ENCODE results near the gene SVOP.
A peak's percentile ranks its signal among the peaks of the same experiment; 100 is the strongest.
"Not testable (repeated sequence)": the region's sequence is repeated elsewhere in the genome, so short reads cannot be mapped to it uniquely, and the experiment has no call there.

SVOP gene

DNA sequence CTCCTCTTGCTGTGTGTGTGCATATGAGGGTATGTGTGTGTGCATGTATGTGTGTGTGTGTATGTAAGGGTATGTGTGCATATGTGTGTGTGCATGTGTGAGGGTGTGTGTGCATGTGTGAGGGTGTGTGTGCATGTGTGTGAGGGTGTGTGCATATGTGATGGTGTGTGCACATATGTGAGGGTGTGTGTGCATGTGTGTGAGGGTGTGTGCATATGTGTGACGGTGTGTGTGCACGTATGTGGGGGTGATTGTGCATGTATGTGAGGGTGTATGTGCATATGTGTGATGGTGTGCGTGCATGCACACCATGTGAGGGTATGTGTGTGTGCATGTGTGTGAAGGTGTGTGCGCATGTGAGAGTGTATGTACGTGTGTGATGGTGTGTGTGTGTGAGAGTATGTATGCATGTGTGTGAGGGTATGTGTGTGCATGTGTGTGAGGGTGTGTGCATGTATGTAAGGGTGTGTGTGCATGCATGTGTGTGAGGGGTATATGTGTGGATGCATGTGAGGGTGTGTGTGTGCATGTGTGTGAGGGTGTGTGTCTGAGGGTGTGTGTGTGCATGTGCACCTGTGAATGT, 125.6 kb downstream of the SVOP start:
- no peak for DNase-seq (ENCODE audit: low read depth, low spot score)

DNA sequence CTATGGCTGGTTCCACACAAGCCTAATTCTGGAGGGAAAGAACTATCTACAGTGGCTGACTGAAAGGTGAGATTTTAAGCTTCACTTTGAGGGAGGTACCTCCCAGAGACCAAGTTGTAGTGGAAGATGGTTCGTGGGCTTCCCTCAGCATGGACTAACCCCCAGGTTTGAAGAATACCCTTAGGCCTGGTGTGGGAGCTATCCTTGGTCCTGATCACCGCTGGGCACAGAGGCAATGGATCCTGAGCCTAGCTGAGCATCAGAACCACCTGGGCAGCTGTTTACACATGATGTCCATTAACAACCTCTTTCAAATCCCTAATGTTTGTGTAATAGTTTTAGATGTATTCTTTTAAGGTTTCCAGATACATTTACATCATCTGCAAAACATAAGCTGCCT, 130.7 kb downstream of the SVOP start:
- no peak for DNase-seq (ENCODE audit: low read depth, low spot score)

DNA sequence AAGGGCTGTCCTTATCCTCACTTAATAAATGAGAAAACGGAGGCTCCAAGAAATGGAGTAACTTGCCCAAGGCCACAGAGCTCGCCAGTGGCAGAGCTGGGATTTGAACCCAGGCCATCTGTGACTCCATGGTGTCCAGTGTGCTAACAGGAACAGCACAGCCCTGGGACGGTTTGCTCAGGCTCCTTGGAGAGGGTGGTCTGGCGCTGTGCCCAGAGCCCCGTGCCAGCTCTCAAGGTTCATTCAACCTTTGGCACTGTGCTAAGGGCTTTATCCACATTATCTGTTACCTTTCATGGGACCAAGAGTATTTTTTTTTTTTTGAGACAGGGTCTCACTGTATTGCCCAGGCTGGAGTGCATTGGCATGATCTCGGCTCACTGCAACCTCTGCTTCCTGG, 132.8 kb downstream of the SVOP start:
- no peak for DNase-seq (ENCODE audit: low read depth, low spot score)

DNA sequence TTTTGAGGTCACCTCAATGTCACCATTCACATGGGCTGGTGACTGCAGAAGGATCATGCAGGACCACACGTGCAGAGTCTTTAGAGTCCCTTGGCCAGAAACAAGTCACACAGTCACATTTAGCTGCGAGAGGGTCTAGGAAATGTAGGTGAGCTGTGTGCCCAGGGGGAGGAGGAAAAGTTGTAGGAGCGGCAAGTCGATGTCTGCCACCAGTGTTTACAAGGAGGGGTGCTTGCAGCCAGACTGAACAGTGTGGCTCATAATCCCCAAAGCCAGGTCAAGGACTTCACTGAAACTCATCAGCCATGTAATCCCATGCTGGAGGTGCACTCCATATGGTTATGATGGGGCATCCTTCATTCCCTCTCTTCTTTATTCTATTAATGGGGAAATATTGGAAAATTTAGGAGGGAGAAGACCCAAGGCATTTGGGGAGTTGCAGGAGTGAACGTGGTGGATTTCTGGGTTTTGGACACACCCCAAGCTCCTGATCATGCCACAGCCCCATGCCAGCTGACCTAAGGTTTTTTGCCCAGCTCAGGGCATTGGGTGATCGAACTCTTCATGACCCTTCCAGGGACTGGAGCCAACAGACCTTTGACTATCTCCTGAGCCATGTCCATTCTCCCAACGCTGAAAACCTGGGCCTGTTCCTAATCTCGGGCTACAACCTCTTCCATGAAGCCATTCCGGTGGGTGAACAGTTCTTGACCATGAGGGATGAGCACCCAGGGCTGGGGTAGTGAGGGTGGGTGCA, 133.8 kb downstream of the SVOP start:
- no peak for DNase-seq (ENCODE audit: low read depth, low spot score)

DNA sequence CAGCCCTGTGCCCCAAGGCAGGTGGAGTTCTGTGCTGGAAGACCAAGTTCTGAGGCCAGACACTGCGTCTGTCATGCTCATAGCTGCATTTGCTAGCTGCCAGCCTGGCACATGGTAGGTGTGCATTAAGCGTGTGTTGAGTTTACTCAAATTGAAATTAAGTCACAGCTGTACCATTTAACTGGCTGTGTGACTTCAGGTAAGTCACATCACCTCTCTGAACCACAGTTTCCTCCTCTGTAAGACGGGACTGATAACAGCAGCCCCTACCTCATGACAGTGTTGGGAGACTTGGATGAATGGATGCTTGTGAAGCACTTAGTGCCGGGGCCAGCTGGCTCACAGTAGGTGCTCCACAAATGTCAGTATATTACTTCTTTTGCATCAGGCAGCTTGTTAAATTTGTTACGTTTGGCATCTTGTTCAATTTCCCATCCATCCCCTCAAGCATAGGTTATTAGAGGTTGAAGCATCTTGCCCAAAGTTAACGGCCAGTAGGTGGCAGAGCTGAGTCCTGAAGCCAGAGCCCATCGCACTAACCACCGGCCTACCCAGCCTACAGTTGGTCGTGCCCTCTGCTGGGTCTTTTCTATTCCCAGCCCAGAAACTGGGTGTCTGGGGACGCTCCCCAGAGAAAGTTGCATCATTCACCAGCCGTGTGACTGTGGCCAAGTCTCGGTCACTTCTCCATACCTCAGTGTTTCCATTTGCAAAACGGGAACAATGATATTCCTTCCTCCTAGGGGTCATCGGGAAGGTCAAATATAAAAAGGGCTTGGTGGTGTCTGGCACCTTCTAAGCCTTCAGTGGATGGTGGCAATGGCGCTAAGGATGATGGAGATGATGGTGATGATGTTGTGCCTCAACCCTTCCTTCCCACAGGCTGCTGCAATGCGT, 136.5 kb downstream of the SVOP start:
- DNase-seq (ENCODE audit: low read depth, low spot score), result peak; percentile 26

DNA sequence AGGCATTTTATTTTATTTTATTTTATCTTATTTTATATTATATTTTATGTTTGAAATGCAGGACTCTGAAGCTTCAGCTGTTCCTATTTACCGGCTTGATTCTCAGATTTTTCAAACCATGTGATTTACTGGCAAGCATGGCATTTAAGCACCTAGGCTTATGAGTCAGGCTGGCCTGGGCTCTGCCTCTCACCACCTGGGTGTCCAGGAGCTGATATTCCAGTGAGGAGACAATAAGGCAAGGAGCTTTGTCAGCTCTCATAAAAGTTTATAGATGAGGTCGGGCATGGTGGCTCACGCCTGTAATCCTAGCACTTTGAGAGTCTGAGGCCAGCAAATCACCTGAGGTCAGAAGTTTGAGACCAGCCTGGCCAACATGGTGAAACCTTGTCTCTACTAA, 138.9 kb downstream of the SVOP start:
- DNase-seq (ENCODE audit: low read depth, low spot score), result no peak

DNA sequence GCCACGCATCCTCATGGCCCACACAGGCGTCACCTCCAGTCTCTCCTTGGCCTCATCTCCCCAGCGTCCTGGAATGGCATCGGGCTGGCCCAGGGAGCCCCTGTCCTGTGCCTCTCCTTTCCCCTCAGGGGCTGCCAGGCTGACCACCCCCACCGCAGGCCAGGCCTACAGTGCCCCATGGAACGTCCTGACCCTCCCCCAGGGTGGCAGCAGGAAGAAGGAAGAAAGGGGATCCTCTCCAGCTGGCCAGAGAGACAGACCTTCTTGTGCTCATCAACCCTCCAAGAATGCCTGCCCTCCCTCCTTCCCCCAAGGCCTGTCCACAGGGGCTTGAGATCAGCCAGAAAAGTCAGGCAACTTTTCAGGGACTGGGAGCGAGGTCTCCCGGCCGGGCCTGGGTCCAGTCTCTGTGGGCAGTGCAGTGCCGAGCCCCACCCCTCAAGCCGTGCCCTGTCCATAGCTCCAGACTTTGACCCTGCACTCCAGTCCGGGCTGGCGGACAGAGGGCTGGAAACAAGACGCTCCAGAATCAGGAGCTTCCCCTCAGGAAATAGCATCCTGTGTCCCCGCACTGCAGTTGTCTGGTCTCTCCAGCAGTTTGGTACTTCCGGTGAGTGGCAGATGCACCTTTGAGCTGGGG, 141.1 kb downstream of the SVOP start, which contains the start of gene DAO:
Gene DAO, plus strand, starts transcription at position 478 of the 640 bp plus-strand sequence. CDS start 4,915 bp downstream, outside the sequence.
- DNase-seq (ENCODE audit: low read depth, low spot score), result no peak

DNA sequence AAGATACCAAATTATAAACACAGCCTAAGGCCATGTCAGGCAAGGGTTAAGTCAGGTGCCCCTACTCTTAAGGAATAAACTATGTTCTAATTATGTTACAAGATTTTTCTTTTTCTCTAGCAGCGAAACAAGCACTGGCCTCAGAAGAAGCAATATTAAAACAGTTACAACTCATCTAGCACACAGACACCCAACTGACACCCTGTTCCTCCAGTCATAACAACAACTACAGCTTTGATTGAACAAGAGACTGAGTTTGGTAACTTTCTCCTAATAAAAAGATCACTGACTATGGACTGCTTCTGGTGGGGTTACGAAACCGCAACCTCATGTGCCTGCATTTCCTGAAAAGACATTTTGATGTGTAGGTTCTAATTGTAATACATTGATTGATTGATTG, 144.3 kb downstream of the SVOP start:
- DNase-seq (ENCODE audit: low read depth, low spot score), result no peak

DNA sequence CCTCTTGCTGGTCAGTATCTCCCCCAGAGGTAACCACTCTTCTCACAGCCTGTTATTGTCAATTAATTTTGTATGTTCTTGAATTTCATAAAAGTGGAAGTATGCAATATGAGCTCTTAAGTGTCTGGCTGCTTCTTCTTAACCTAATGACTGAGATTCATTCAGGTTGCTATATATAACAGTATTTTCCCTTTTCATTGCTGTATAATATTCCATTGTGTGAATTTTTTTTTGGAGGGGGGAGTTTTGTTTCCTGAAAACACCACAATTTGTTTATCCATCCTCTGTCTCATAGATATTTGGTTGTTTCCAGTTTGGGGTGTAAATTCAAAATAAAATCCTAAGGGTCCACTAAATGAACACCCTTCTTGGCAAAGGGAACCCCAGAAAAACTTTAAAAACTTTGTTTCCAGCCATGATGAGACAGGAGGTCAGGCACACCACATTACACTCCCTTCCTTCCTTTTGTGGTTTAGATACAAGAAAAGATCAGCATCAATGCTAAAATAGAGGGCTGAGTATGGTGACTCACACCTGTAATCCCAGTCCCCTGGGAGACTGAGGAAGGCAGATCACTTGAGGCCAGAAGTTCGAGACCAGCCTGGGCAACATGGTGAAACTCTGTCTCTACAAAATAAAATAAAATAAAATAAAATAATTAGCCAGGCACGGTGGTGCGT, 145.0 kb downstream of the SVOP start:
- DNase-seq (ENCODE audit: low read depth, low spot score), result no peak

DNA sequence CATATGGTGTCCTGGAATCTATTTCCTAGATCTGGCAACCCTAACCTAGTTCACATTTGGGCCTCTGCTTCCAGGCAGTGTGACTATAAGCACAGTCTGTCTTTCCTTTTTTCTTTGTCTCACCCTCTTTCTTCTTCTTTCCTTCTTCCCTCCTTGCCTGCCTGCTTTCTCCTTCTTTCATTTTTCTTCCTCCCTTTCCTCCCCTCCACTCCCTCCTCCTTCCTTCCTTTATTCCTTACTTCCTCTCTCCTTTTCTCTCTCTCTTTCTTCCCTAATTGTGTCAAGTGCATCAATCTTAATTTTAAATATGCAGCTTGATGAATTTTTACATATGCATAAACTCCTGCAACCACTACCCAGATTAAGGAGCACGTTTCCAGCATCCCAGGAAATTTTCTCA, 145.6 kb downstream of the SVOP start:
- DNase-seq (ENCODE audit: low read depth, low spot score), result no peak

DNA sequence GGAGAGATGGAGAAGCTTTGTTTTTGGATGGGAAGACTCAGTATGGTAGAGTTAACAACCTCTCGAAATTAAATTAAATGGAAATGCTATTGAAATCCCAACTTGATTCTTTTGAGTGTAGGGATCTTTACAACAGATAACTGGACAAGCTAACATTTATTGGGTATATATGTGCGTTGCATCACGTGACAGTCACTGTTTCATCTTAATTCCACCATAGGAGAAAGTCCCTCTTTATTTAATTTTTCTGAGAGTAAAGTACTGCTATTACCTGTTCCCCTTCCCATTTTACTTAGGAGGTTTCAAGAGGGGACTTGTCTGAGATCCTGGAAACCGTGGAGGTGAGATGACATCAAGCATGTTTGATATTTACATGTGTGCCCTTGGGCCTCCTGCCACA, 152.1 kb downstream of the SVOP start:
- DNase-seq (ENCODE audit: low read depth, low spot score), result no peak

DNA sequence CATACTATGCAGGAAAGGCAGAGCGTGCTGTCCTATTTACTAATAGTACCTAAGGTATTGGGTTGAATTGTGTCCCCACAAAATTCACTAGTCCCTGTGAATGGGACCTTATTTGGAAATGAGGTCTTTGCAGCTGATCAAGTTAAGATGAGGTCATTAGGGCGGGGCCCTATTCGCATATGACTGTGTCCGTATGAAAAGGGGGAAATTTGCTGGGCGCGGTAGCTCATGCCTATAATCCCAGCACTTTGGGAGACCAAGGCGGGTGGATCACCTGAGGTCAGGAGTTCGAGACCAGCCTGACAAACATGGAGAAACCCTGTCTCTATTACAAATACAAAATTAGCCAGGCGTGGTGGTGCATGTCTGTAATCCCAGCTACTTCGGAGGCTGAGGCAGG, 154.8 kb downstream of the SVOP start:
- DNase-seq (ENCODE audit: low read depth, low spot score), result not testable (repeated sequence)

DNA sequence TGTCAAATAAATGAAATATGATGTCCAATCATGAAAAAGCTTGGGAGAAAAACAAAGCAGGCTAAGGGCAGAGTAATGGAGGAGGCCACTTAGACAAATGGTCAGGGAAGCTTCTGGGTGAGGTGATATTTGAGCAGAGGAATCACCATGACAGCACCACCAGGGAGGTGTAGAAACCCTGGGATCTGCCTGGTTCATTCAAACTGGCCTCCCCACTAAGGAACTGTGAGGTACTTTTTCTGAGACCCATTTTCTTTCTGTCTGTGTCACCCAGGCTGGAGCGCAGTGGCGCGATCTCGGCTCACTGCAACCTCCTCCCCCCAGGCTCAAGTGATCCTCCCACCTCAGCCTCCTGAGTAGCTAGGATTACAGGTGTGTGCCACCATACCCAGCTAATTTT, 155.7 kb downstream of the SVOP start:
- no peak for DNase-seq (ENCODE audit: low read depth, low spot score)

DNA sequence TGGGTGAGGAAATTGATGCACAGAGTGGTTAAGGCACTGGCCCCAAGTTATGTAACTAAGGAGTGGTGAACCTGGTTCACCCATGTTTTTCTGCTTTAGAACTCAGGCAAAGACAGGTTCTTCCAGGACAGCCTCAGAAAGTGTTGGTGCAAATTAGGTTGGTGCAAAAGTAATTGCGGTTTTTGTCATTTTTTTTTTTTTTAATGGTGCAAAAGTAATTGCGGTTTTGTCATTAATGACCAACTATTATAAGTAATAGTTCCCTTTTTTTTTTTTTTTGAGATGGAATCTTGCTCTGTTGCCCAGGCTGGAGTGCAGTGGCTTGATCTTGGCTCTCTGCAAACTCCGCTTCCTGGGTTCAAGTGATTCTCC, 158.3 kb downstream of the SVOP start:
- DNase-seq (ENCODE audit: low read depth, low spot score), result no peak

DNA sequence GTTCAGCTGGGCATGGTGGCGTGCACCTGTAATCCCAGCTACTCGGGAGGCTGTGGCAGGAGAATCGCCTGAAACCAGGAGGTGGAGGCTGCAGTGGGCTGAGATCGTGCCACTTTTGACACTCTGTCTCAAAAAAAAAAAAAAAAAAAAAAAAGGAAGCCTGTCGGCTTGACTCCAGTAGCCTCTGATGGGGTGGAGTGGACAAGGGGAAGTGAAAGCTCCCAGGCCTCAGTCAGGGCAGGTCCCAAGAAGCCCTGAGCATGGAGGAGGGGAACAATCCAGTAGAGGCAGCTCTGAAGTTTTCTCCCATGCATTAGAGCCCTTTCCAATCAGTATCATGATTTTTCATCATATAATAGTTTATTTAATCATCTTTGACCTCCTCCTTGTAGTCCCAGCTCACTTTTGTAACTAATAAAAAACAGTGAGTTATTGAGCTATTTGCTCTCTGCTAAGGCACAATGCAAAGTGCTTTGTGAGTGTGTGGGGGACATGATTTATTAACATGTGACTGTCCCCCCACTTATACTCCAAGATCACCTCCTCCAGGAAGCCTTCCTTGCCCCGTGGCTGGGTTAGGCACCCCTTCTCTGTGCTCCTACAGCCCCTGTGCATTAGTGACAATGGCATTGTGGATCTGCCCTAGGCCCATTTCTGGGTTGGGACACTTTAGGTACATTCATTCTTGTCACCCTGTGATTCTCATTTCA, 158.8 kb downstream of the SVOP start:
- no peak for DNase-seq (ENCODE audit: low read depth, low spot score)

DNA sequence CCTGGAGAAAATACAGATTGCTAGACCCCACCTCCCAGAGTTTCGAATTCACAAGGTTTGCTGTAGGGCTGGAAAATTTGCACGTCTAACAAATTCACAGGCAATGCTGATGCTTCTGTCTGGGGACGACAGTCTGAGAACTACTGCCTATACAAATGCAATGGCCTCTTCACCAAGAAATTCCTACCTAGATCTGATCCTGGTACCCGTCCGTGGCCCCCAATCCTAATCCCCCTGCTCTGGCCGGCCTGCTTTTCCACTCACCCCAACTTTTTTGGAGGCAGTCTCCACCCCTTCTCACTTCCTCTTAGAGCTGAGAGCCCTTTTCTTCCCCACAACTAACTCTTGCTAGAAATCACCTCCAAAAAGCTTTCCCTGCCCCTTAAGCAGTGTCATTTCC, 160.4 kb downstream of the SVOP start:
- DNase-seq (ENCODE audit: low read depth, low spot score), result no peak

DNA sequence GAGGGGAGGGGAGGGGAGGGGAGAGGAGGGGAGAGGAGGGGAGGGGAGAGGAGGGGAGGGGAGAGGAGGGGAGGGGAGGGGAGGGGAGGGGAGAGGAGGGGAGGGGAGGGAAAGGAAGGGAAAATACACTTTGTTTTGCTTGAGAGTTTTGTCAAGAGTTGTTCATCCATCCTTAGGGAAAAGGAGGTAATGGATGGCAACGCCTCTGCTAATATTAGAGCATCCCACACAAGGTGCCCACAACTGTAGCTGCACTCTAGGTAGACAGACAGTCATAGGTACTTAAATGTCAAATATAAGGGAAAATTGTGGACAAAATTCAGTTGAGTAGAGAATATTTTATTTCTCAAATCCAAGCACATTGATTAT, 161.0 kb downstream of the SVOP start:
- DNase-seq (ENCODE audit: low read depth, low spot score), result no peak

DNA sequence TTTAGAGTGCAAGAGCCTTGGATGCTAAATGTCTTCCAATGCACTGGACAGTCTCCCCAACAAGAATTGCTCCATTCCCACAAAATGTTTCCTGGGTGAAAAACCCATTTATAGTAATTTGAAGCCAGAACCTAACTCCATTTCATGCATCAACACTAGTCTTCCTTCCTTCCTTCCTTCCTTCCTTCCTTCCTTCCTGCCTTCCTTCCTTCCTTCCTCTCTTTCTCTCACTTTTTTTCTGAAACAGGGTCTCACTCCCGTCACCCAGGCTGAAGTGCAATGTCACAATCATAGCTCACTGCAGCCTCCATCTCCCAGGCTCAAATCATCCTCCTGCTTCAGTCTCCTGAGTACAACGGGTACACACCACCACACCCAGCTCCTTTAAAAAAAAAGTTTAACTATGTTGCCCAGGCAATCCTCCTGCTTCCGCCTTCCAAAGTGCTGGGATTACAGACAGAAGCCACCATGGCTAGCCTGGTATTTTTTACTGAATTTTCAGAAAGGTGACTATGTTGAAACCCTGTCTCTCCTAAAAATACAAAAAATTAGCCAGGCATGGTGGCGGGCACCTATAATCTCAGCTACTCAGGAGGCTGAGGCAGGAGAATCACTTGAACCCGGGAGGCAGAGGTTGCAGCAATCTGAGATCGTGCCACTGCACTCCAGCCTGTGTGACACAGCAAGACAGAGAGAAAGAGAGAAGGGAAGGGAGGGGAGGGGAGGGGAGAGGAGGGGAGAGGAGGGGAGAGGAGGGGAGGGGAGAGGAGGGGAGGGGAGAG, 161.5 kb downstream of the SVOP start:
- not testable (repeated sequence) for DNase-seq (ENCODE audit: low read depth, low spot score)

DNA sequence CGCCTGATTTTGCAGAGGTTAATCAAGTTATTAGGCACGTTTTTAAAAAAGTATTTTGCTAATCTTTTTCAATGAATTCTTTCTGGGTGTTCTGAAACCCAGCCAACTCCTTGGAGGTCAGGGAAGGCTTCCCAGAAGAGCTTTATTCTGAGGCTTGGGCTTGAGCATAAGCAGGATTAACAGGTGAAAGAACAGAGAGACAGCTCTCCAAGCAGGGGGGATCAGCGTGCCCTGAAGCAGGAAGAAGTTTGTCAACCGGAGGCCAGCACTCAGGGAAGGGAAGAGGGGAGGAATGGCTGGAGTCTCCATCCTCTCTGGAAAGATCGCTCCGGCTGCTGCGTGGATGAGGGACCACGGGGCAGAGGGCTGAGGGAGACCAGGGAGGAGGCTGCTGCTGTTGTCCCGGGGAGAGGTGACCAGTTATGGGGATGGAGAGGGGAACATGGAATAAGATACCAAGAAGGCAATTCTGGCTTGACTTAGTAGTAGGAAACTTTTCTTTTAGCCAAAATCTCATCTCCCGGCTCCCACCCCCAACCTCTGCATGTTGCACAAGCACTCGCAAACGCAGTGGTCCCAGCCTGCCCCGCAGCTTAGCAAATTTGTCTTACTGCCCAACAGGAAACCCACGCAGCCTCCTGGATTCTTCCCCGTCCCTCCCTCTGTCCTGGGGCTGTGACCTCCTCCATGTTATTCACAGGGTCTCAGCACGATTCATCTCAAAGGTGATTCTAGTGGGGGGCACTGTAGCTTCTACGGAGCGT, 162.4 kb downstream of the SVOP start:
- DNase-seq (ENCODE audit: low read depth, low spot score), result no peak

All from activated naive CD8-positive, alpha-beta T cell treated with anti-CD3 and anti-CD28 coated beads, Interleukin-2, amount 50 U/mL, for 16 hours (primary cell).